SU-DHL-6 (cell line): ENCODE measurements around the gene SPRED3.

Experiments
- EZH2phosphoT487 ChIP-seq: fragments of 200-600 bp; sonication (generic), shearing (Covaris generic); conservative IDR thresholded peaks from 2 replicates; pipeline ENCODE4 v1.6.1; 2018; ENCODE audit warnings: mild to moderate bottlenecking, antibody characterized with exemption, low read length, moderate library complexity, mixed read lengths
- TF ChIP-seq, protein P1 (sequence below): fragments of 200-600 bp; sonication (generic); IDR thresholded peaks from one replicate; pipeline ENCODE4 v1.5.1; 2017; ENCODE audit warnings: antibody characterized with exemption, mild to moderate bottlenecking, low read length, moderate library complexity; ENCODE audit not compliant: insufficient read depth, poor library complexity, severe bottlenecking

DNA sequence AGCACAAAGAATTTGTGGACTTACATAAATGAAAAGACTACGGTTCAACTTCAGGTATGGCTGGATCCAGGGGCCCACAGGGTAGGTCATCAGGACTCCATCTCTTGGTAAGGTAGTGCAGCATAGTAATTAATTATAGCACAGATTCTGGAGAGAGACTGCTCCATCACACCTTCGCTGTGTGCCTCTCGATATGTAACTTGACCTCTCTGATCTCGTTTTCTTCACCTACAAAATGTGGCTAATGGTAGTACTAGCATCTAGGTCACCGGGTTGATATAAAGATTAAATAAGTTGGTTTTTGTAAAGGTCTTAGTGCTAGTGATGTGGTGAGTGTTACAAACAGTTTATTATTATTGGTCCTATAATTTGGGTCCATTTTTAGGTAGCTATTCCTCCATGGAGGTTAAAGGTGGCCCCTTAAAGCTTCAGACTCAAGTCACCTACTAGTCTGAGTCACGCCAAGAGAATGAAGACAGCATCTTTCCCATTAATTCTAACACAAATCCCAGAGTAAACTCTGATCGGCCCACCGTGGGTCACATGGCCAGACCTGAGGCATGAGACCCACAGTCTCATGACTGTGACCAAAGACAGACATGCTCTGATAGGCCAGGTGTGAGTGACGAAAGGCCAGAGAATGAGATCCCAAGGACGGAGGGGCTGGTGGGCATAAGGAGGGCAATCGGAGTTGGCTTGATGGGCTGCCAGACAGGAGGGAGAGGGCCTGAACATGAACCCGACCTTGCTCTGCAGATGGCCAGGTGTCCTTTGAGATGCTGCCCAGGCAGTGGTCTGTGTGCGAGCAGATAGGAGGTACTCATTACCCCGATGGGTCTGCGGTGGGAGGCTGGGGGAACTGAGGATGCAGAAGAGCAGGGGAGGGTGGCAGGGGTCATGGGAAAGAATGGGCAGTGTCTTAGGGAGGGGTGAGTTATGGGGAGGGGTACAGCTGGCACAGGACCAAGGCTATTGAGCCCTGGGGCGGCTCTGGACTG lies 32.5 kb upstream of the SPRED3 start:
- TF ChIP-seq, protein P1, sequence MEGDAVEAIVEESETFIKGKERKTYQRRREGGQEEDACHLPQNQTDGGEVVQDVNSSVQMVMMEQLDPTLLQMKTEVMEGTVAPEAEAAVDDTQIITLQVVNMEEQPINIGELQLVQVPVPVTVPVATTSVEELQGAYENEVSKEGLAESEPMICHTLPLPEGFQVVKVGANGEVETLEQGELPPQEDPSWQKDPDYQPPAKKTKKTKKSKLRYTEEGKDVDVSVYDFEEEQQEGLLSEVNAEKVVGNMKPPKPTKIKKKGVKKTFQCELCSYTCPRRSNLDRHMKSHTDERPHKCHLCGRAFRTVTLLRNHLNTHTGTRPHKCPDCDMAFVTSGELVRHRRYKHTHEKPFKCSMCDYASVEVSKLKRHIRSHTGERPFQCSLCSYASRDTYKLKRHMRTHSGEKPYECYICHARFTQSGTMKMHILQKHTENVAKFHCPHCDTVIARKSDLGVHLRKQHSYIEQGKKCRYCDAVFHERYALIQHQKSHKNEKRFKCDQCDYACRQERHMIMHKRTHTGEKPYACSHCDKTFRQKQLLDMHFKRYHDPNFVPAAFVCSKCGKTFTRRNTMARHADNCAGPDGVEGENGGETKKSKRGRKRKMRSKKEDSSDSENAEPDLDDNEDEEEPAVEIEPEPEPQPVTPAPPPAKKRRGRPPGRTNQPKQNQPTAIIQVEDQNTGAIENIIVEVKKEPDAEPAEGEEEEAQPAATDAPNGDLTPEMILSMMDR, result no peak
- TF ChIP-seq EZH2phosphoT487, result no peak
